ENCODE measurements around the gene FBLN5.

- TF ChIP-seq MYC (IDR thresholded peaks at IDR 0.05; ENCODE audit: low read depth, low read length) (no peak), CTCF (IDR thresholded peaks at IDR 0.05; ENCODE audit: extremely low read depth in 1 of 2, insufficient read depth in 1 of 2, low read depth in 1 of 2, low read length in 2 of 2) (no peak), POLR2A (IDR thresholded peaks at IDR 0.05; ENCODE audit: low read depth, low read length) (no peak), EZH2 (IDR thresholded peaks at IDR 0.05; ENCODE audit: borderline replicate concordance, low read depth, low read length, severe bottlenecking) (no peak), POLR2AphosphoS5 (IDR thresholded peaks at IDR 0.05; ENCODE audit: insufficient read depth, low read depth, low read length) (no peak)
Observed at GRCh38 chr14:91851563-91851962, 95.9 kb downstream of the FBLN5 start.

All from endothelial cell of umbilical vein (primary cell).